Measurements from ENCODE around the gene PTPN7.

Gene PTPN7

DNA sequence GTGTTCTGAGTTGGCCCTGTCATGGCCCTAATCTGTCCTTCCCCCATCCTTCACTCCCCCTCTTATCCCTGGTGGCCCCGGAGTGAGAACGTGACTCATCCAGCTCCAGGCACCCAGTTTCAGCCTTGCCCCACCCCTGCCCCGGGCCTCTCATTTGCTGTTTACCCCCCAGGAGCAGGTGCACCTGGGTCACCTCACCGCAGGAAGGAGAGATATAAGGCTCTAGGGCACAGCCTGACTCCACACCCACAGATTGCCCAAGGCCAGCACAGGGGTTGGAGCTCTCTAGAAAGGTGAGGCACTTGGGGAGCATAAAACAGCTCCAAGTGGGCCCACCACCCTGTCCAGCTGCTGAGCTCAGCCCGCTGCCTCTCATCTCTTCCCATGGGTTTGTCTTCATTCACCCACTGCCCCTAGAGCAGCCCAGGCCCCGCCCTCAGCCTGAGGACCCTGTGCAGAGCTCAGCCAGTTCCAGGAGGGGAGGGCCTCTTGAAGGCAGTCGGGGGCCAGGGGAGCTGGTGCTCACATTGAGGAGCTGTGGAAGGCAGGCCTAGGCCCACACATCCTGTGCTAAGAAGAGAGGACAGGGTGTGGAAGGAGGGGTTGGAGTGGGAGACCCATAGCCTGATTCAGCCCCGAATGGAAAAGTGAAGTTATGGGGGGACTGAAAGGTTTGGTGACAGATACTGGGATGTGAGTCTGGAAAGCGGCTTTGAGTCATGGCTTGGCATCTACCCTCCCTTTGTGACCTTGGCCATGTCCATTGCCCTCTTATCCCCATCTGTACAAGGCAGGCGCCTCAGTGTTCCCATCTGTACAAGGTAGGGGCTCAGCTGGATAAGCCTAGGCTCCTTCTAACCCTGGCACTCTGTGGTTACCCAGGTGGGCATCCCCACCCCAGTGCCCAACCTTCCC lies 53.8 kb downstream of the PTPN7 start:
- DNase-seq (ENCODE audit: low read depth), result no peak

GRCh38 chr1:202105571-202106339 lies 54.6 kb downstream of the PTPN7 start:
- DNase-seq (ENCODE audit: low read depth), result no peak

DNA sequence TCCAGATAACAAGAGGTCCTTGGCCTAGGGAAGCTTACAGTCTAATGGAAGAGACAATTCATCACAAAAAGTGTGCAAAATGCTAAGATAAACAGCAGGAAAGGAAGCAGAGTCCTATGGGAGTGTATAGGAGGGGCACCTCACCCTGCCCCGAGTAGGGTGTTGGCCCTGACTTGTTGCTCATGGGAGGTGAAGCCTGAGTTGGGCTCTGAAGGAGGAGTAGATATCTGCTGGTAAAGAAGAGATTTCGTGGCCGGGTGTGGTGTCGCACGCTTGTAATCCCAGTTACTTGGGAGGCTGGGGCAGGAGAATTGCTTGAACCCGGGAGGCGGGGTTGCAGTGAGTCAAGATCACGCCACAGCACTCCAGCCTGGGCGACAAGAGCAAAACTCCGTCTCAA lies 56.3 kb downstream of the PTPN7 start:
- DNase-seq (ENCODE audit: low read depth), result no peak

DNA sequence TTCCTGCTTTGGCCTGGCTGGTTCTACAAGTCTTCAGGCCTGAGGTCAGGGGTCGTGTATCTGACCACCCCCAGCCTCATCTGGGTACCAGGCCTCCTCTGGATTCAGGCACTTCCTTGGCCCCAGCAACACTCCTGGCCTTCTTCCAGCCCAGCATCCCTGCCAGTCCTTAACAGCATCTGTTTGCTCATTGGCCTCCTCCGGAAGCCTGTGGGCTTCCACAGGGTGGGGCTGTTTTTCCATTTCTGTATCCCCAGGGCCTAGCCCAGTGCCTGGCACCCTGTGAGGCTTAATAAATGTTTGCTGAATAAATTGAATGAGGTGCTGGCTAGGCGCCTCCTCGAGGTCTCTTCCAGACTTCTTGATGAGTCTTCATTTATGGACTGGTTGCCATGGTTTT lies 59.2 kb downstream of the PTPN7 start:
- DNase-seq (ENCODE audit: low read depth), result no peak

Data from stimulated activated CD8-positive, alpha-beta memory T cell treated with anti-CD3 and anti-CD28 coated beads, Interleukin-12 subunit alpha, Interleukin-12 subunit beta, amount 100 ng/mL, for 1 hour (primary cell).